K562 (cell line): ENCODE measurements around the gene LGI4. TPM values are rescaled to one million over a fixed set of nuclear protein-coding genes. Genes with fewer than 3 reads are reported as not detected.
A peak's percentile ranks its signal among the peaks of the same experiment; 100 is the strongest.

Experiments used
- ATAC-seq: fragments of 200-7000 bp; cut with Tn5 transposase; 3 replicates; pipeline ENCODE4 v1.9.1; 2020; ENCODE audit warnings: moderate library complexity
- BruUV-seq: library from RNA; stranded (reverse); fragments of 400-500 nt; replicated peaks from 2 replicates; lab custom pipeline; 2021; lab: Mats Ljungman, UMichigan
- CTCF ChIA-PET: fragments of 300-600 bp; formaldehyde crosslinking; extraction: SDS; loops from one replicate; lab custom pipeline; 2021; ENCODE audit warnings: low intra/inter-chr PET ratio; lab: Yijun Ruan, JAX
- POLR2A ChIA-PET: fragments of 300-600, 350-650 bp; sonication (Branson Sonifier 250); formaldehyde crosslinking; extraction: SDS; loops from one replicate; lab custom pipeline; 2021; ENCODE audit warnings: antibody characterized with exemption, inconsistent platforms; lab: Yijun Ruan, JAX
- DNase-seq, 4 experiments: peaks; one replicate each; pipeline versions ENCODE4 v3.0.0 to v3.0.0-alpha.2; 2011 to 2018; ENCODE audit warnings: low spot score in 3 of 4, mixed read lengths in 3 of 4; ENCODE audit errors: extremely low read depth in 1 of 4
- FAIRE-seq: peaks from 2 replicates; lab custom pipeline; 2011; peaks lifted over from hg19 to GRCh38; lab: Jason Lieb, UNC
- H2AFZ ChIP-seq: 2 replicates; pipeline ENCODE4 v1.6.0; 2011; ENCODE audit warnings: low read depth, low read length, control low read depth, inconsistent platforms
- H3K27ac ChIP-seq: fragments of 200-600 bp; 3 replicates; pipeline ENCODE4 v1.8.0; 2011; ENCODE audit warnings: low read depth, mild to moderate bottlenecking, control low read depth, inconsistent platforms, low read length, moderate library complexity, mixed read lengths; ENCODE audit errors: extremely low read depth
- H3K27me3 ChIP-seq, 2 experiments: fragments of 300-600 bp in 1 of 2; 2 replicates in 1 of 2; 3 replicates in 1 of 2; pipeline versions ENCODE4 v1.6.0 to v1.8.0; 2011; ENCODE audit warnings: inconsistent platforms in 2 of 2, low read length in 2 of 2, mild to moderate bottlenecking in 1 of 2, mixed read lengths in 1 of 2, moderate library complexity in 1 of 2; ENCODE audit not compliant: control insufficient read depth in 2 of 2, insufficient read depth in 2 of 2
- H3K36me3 ChIP-seq: fragments of 300-600 bp; 3 replicates; pipeline ENCODE4 v1.8.0; 2011; ENCODE audit warnings: mild to moderate bottlenecking, low read length, inconsistent platforms; ENCODE audit not compliant: control insufficient read depth, insufficient read depth
- H3K4me1 ChIP-seq, 2 experiments: fragments of 200-600 bp in 1 of 2; replicated peaks in 1 of 2; 2 replicates in 1 of 2; 3 replicates in 1 of 2; pipeline versions ENCODE4 v1.5.1 to v1.8.0; 2011; ENCODE audit warnings: inconsistent platforms in 2 of 2, low read length in 2 of 2, mild to moderate bottlenecking in 1 of 2, mixed read lengths in 1 of 2, moderate library complexity in 1 of 2; ENCODE audit not compliant: control insufficient read depth in 2 of 2, insufficient read depth in 2 of 2
- H3K4me2 ChIP-seq: 2 replicates; pipeline ENCODE4 v1.6.1; 2011; ENCODE audit warnings: low read length, control low read depth, inconsistent platforms, mixed read lengths; ENCODE audit not compliant: insufficient read depth
- H3K4me3 ChIP-seq: fragments of 200-600 bp; sonication (generic), shearing (Covaris generic); 2 replicates; pipeline ENCODE4 v1.5.1; 2016; ENCODE audit warnings: control low read depth, inconsistent platforms
- H3K79me2 ChIP-seq: fragments of 200-600 bp; 3 replicates; pipeline ENCODE4 v1.8.0; 2011; ENCODE audit warnings: low read length, inconsistent platforms; ENCODE audit not compliant: control insufficient read depth, insufficient read depth
- H3K9ac ChIP-seq, 2 experiments: 2 replicates each; pipeline versions ENCODE4 v1.6.0 to v1.6.1; 2011; ENCODE audit warnings: low read depth in 2 of 2, low read length in 2 of 2, control low read depth in 1 of 2, inconsistent platforms in 1 of 2, mild to moderate bottlenecking in 1 of 2, mixed read lengths in 1 of 2; ENCODE audit not compliant: insufficient read depth in 1 of 2
- H3K9me1 ChIP-seq: one replicate; pipeline ENCODE4 v1.6.0; 2011; ENCODE audit warnings: inconsistent platforms, mild to moderate bottlenecking, low read length, moderate library complexity; ENCODE audit not compliant: control insufficient read depth, insufficient read depth
- H3K9me3 ChIP-seq: replicated peaks from 2 replicates; pipeline ENCODE4 v1.5.1; 2011; ENCODE audit warnings: low read depth, low read length, inconsistent platforms; ENCODE audit not compliant: control insufficient read depth, insufficient read depth
- H4K20me1 ChIP-seq: replicated peaks from 2 replicates; pipeline ENCODE4 v1.6.1; 2011; ENCODE audit warnings: low read length, inconsistent platforms, mixed read lengths; ENCODE audit not compliant: control insufficient read depth, insufficient read depth
- BCOR ChIP-seq: fragments of 450-650 bp; IDR thresholded peaks from 2 replicates; pipeline ENCODE4 v1.6.1; 2016
- C11orf30 ChIP-seq: fragments of 450-650 bp; IDR thresholded peaks from 2 replicates; pipeline ENCODE4 v1.6.1; 2016; ENCODE audit warnings: low read depth, mild to moderate bottlenecking
- COPS2 ChIP-seq: fragments of 450-650 bp; conservative IDR thresholded peaks from 2 replicates; pipeline ENCODE4 v1.6.1; 2016; ENCODE audit warnings: mild to moderate bottlenecking, moderate library complexity
- DDX20 ChIP-seq: fragments of 450-650 bp; IDR thresholded peaks from 2 replicates; pipeline ENCODE4 v1.6.1; 2016; ENCODE audit warnings: missing genetic modification characterization, low read depth, mild to moderate bottlenecking, missing compliant biosample characterization, moderate library complexity
- E2F5 ChIP-seq: sonication (generic); formaldehyde crosslinking; IDR thresholded peaks from 2 replicates; pipeline ENCODE4 v1.8.0; 2022; ENCODE audit warnings: mild to moderate bottlenecking, missing genetic modification reagents
- GTF2E2 ChIP-seq: fragments of 200-800 bp; sonication (Bioruptor generic); IDR thresholded peaks from 2 replicates; pipeline ENCODE4 v1.6.1; 2016; ENCODE audit warnings: missing genetic modification characterization, missing compliant biosample characterization
- HCFC1 ChIP-seq: IDR thresholded peaks from 2 replicates; pipeline ENCODE4 v1.6.1; 2012; ENCODE audit warnings: low read depth, low read length, improper control_type of control experiment
- HOMEZ ChIP-seq: fragments of 250-450 bp; sonication (Bioruptor Pico); IDR thresholded peaks from 2 replicates; pipeline ENCODE4 v1.4.0; 2020; ENCODE audit warnings: mild to moderate bottlenecking, moderate library complexity
- MAFF ChIP-seq: IDR thresholded peaks from 2 replicates; pipeline ENCODE4 v1.6.1; 2012; ENCODE audit warnings: low read length, improper control_type of control experiment
- PHF20 ChIP-seq: fragments of 450-650 bp; IDR thresholded peaks from 2 replicates; pipeline ENCODE4 v1.6.1; 2018; ENCODE audit not compliant: partially characterized antibody
- PHTF2 ChIP-seq: fragments of 250-450 bp; sonication (Bioruptor Pico); IDR thresholded peaks from 2 replicates; pipeline ENCODE4 v1.5.0; 2021; ENCODE audit warnings: mild to moderate bottlenecking
- RNF219 ChIP-seq: fragments of 250-450 bp; sonication (Bioruptor Pico); IDR thresholded peaks from 2 replicates; pipeline ENCODE4 v1.5.0; 2022; ENCODE audit warnings: mild to moderate bottlenecking
- STAG1 ChIP-seq: sonication (generic); formaldehyde crosslinking; IDR thresholded peaks from 2 replicates; pipeline ENCODE4 v1.5.0; 2020; ENCODE audit warnings: missing genetic modification reagents, borderline replicate concordance
- ZNF165 ChIP-seq: fragments of 250-450 bp; sonication (Bioruptor Pico); IDR thresholded peaks from 2 replicates; pipeline ENCODE4 v1.4.0; 2020; ENCODE audit warnings: borderline replicate concordance
- ZNF764 ChIP-seq: fragments of 250-450 bp; sonication (Bioruptor Pico); IDR thresholded peaks from 2 replicates; pipeline ENCODE4 v1.4.0; 2020; ENCODE audit warnings: low read depth, mild to moderate bottlenecking, moderate library complexity
- WGBS: fragments of 100-300 bp; shearing (Covaris generic); methylation state at CpG from one replicate; pipeline ENCODE4 v1.1.6; 2016; ENCODE audit warnings: low coverage, mixed read lengths; ENCODE audit not compliant: insufficient coverage; ENCODE audit errors: missing lambda C conversion rate; 5-methylcytosine and 5-hydroxymethylcytosine counted together
- in situ Hi-C: fragments of 300-500 bp; cut with MboI; formaldehyde crosslinking; loops from 4 replicates; pipeline ENCODE4 v1.15.0; 2018; ENCODE audit warnings: inconsistent platforms, mixed read lengths
- intact Hi-C: fragments of 100-400 bp; cut with micrococcal nuclease; formaldehyde crosslinking; loops from 2 replicates; pipeline ENCODE4 v1.14.2; 2022
- polyA plus RNA-seq, 8 experiments: library from polyadenylated mRNA; depleted of rRNA in 4 of 8; stranded (reverse) in 5 of 8; unstranded in 3 of 8; fragments of >200 nt; fragmentation: Nextera tagmentation in 2 of 8; fragmentation: Illumina TruSeq in 1 of 8; extraction: Ambion mirVana in 2 of 8; extraction: Trizol in 1 of 8; gene quantifications; 2 replicates each; pipeline versions ENCODE4 v1.2.1 to v1.2.3, GENCODE V29; 2011 to 2014; ENCODE audit warnings: inconsistent platforms in 1 of 8, missing spikeins in 1 of 8
- total RNA-seq, 7 experiments: library from RNA; depleted of rRNA in 6 of 7; stranded (reverse); fragments of >200 nt in 6 of 7; fragmentation: Illumina TruSeq in 2 of 7; extraction: Trizol in 2 of 7; gene quantifications; 2 replicates each; pipeline versions ENCODE4 v1.2.1 to v1.2.3, GENCODE V29; 2011 to 2021; ENCODE audit warnings: low replicate concordance in 1 of 7

The LGI4 gene
- total and polyA plus RNA-seq, 9 of the 15 experiments (the other 6 are each of a cell fraction or from before 2014, with no cell fraction given), result 0.14 to 0.30 (median 0.24) TPM; not detected in 4

- ATAC-seq, result no peak
- H3K4me1 ChIP-seq, result peaks cover 46 to 62% of the 10 kb centered on the region in 2 experiments
- H3K9me1 ChIP-seq, result no peaks in the 10 kb centered on the region
- H3K9me3 ChIP-seq, result no peaks in the 10 kb centered on the region
- DNase-seq, result no peak
- 71% methylated on average over 6 of the region's 6 CpGs for whole genome bisulfite sequencing
- peak overlapping the region; percentile 27; the same call in 2 of the 3 replicates for H3K27ac ChIP-seq
- no peak for FAIRE-seq
- H2AFZ ChIP-seq, result no peak overlapping the region
- H3K9ac ChIP-seq, result peak overlapping the region in 1 of 2 experiments; percentile 74; a peak in 1 of 4 replicates
- POLR2A ChIA-PET, result interaction anchor here (0.7 to 1.4 kb wide), 8 partner anchors 9 to 370 kb away, joined by 3 to 5 read pairs (median 3); partner anchors contain the start of gene FXYD5
- H3K36me3 ChIP-seq, result peaks cover 100% of the 10 kb centered on the region
- H3K79me2 ChIP-seq, result peaks cover 45% of the 10 kb centered on the region
- intact Hi-C loops, result no loop called here
- in situ Hi-C loops, result no loop called here
- CTCF ChIA-PET, result no interaction called here
- no peaks in the 10 kb centered on the region; a peak in 1 of 5 replicates for H3K27me3 ChIP-seq
- peak overlapping the region; percentile 1; the same call in 1 of the 2 replicates for H3K4me2 ChIP-seq
- BruUV-seq, result no TSS peak
- H3K4me3 ChIP-seq, result no peak overlapping the region
- no peaks in the 10 kb centered on the region for H4K20me1 ChIP-seq
- no peak for TF ChIP-seq GTF2E2
- TF ChIP-seq E2F5 (CRISPR knock-in tag), result no peak
- no peak for TF ChIP-seq HOMEZ
- TF ChIP-seq COPS2, result no peak
- no peak for TF ChIP-seq HCFC1
- no peak for TF ChIP-seq ZNF764
- peak; percentile 79 for TF ChIP-seq BCOR
- TF ChIP-seq PHF20, result no peak
- peak; percentile 27; the same call in 1 of the 2 replicates for TF ChIP-seq MAFF
- TF ChIP-seq DDX20 (tag), result no peak
- TF ChIP-seq ZNF165, result no peak
- TF ChIP-seq C11orf30, result peak; percentile 66
- TF ChIP-seq RNF219 (CRISPR knock-in tag), result no peak
- TF ChIP-seq STAG1 (CRISPR knock-in tag), result no peak
- TF ChIP-seq PHTF2 (CRISPR knock-in tag), result no peak
Observed at GRCh38 chr19:35162471-35163326, 27.8 kb upstream of the LGI4 start.
